Keratinocyte (primary cell): Measurements from ENCODE around the gene CCDC149. TPM values are rescaled to one million over a fixed set of nuclear protein-coding genes. Genes with fewer than 3 reads are reported as not detected.

Experiments used
- DNase-seq: peaks from one replicate; pipeline ENCODE4 v3.0.0-alpha.2; 2011; ENCODE audit warnings: low read depth, missing footprints, low spot score
- FAIRE-seq: peaks from 2 replicates; lab custom pipeline; 2011; peaks lifted over from hg19 to GRCh38; lab: Jason Lieb, UNC
- H2AFZ ChIP-seq: 2 replicates; pipeline ENCODE4 v1.6.0; 2012; ENCODE audit warnings: low read length, control low read depth, inconsistent platforms; ENCODE audit not compliant: control insufficient read depth
- H3K27ac ChIP-seq: 2 replicates; pipeline ENCODE4 v1.5.1; 2011; ENCODE audit warnings: low read length; ENCODE audit not compliant: control insufficient read depth, insufficient read depth
- H3K27me3 ChIP-seq: 3 replicates; pipeline ENCODE4 v1.6.0; 2011; ENCODE audit warnings: low read length; ENCODE audit not compliant: control insufficient read depth, insufficient read depth; ENCODE audit errors: extremely low read depth
- H3K36me3 ChIP-seq, 2 experiments: 2 replicates in 1 of 2; 3 replicates in 1 of 2; pipeline ENCODE4 v1.5.1; 2011; ENCODE audit warnings: low read length in 2 of 2, mild to moderate bottlenecking in 1 of 2; ENCODE audit not compliant: control insufficient read depth in 2 of 2, insufficient read depth in 2 of 2; ENCODE audit errors: extremely low read depth in 1 of 2
- H3K4me1 ChIP-seq: 3 replicates; pipeline ENCODE4 v1.5.1; 2011; ENCODE audit warnings: low read length; ENCODE audit not compliant: control insufficient read depth, insufficient read depth; ENCODE audit errors: extremely low read depth
- H3K4me2 ChIP-seq: 3 replicates; pipeline ENCODE4 v1.6.0; 2011; ENCODE audit warnings: low read depth, low read length; ENCODE audit not compliant: control insufficient read depth, insufficient read depth; ENCODE audit errors: extremely low read depth
- H3K4me3 ChIP-seq, 3 experiments: fragments of 200-600 bp in 1 of 3; sonication (generic) in 1 of 3; 2 replicates in 2 of 3; 3 replicates in 1 of 3; pipeline ENCODE4 v1.5.1; 2011 to 2016; ENCODE audit warnings: low read length in 3 of 3, mild to moderate bottlenecking in 3 of 3, control low read depth in 2 of 3, inconsistent platforms in 1 of 3, low read depth in 1 of 3, mixed read lengths in 1 of 3, mixed run types in 1 of 3, moderate library complexity in 1 of 3; ENCODE audit not compliant: control insufficient read depth in 2 of 3, insufficient read depth in 2 of 3; ENCODE audit errors: extremely low read depth in 1 of 3
- H3K79me2 ChIP-seq: 2 replicates; pipeline ENCODE4 v1.6.0; 2012; ENCODE audit warnings: low read length; ENCODE audit not compliant: control insufficient read depth, insufficient read depth
- H3K9ac ChIP-seq: 3 replicates; pipeline ENCODE4 v1.6.0; 2011; ENCODE audit warnings: low read length; ENCODE audit not compliant: control insufficient read depth, insufficient read depth; ENCODE audit errors: extremely low read depth
- H3K9me1 ChIP-seq: 3 replicates; pipeline ENCODE4 v1.6.0; 2011; ENCODE audit warnings: low read length; ENCODE audit not compliant: control insufficient read depth, insufficient read depth; ENCODE audit errors: extremely low read depth
- H3K9me3 ChIP-seq: 2 replicates; pipeline ENCODE4 v1.5.1; 2012; ENCODE audit warnings: low read depth, low read length; ENCODE audit not compliant: control insufficient read depth
- H4K20me1 ChIP-seq: 3 replicates; pipeline ENCODE4 v1.6.0; 2011; ENCODE audit warnings: low read length; ENCODE audit not compliant: control insufficient read depth, insufficient read depth; ENCODE audit errors: extremely low read depth
- CTCF ChIP-seq, 3 experiments: IDR thresholded peaks in 1 of 3; conservative IDR thresholded peaks in 1 of 3; optimal IDR thresholded peaks in 1 of 3; 2 replicates in 2 of 3; 3 replicates in 1 of 3; pipeline versions ENCODE3 to v1.5.1; 2011; ENCODE audit warnings: low read length in 3 of 3, mild to moderate bottlenecking in 3 of 3, moderate library complexity in 2 of 3, control low read depth in 1 of 3, inconsistent platforms in 1 of 3; ENCODE audit not compliant: insufficient read depth in 2 of 3; ENCODE audit errors: extremely low read depth in 1 of 3
- EZH2 ChIP-seq: IDR thresholded peaks from one replicate; pipeline ENCODE4 v1.6.1; 2012; ENCODE audit warnings: inconsistent platforms, mild to moderate bottlenecking, low read length, moderate library complexity
- dilution Hi-C: fragments of 300-500 bp; cut with MboI; formaldehyde crosslinking; loops from one replicate; pipeline ENCODE4 v1.7.0; 2020; ENCODE audit warnings: low sequenced_read_pairs; ENCODE audit not compliant: extremely low pct_ligation_motif_present
- polyA plus RNA-seq, 5 experiments: library from polyadenylated mRNA; depleted of rRNA in 3 of 5; stranded (reverse) in 3 of 5; stranded (forward) in 1 of 5; unstranded in 1 of 5; fragments of >200 nt; gene quantifications; 1 replicate in 1 of 5; 2 replicates in 3 of 5; 3 replicates in 1 of 5; pipeline versions ENCODE4 v1.2.1 to v1.2.3, GENCODE V29; 2011 to 2012; ENCODE audit warnings: missing spikeins in 2 of 5, low read depth in 1 of 5, low replicate concordance in 1 of 5

CCDC149 gene
- polyA plus RNA-seq, 1 donor (not counting 4 experiments of a cell fraction or from before 2014, with no cell fraction given): 2.1 TPM

- dilution Hi-C loops: no loop called here
- Histone ChIP-seq H3K9ac (no peak overlapping the region), H3K36me3 (no peaks in the 10 kb centered on the region), H3K79me2 (no peaks in the 10 kb centered on the region), H3K27ac (no peak overlapping the region), H3K4me1 (peaks cover 5% of the 10 kb centered on the region), H2AFZ (no peak overlapping the region), H3K4me3 (no peak overlapping the region), H3K4me2 (no peak overlapping the region), H4K20me1 (no peaks in the 10 kb centered on the region), H3K9me3 (no peaks in the 10 kb centered on the region), H3K9me1 (no peaks in the 10 kb centered on the region), H3K27me3 (no peaks in the 10 kb centered on the region)
- no peak for FAIRE-seq
- TF ChIP-seq EZH2 (no peak), CTCF (optimal IDR thresholded peaks at IDR 0.05 in 1 of 3, IDR thresholded peaks at IDR 0.05 in 1 of 3, conservative IDR thresholded peaks at IDR 0.05 in 1 of 3; ENCODE audit: extremely low read depth in 1 of 3, insufficient read depth in 2 of 3, low read length in 3 of 3) (no peak)
- DNase-seq: no peak
These were observed 63.5 kb downstream of the CCDC149 start for GRCh38 chr4:24849351-24849750.

GRCh38 chr4:24846716-24847115, 66.1 kb downstream of the CCDC149 start:
- TF ChIP-seq CTCF (optimal IDR thresholded peaks at IDR 0.05 in 1 of 3, IDR thresholded peaks at IDR 0.05 in 1 of 3, conservative IDR thresholded peaks at IDR 0.05 in 1 of 3; ENCODE audit: extremely low read depth in 1 of 3, insufficient read depth in 2 of 3, low read length in 3 of 3): no peak
- TF ChIP-seq EZH2: no peak
- Histone ChIP-seq H4K20me1 (no peaks in the 10 kb centered on the region), H3K27me3 (no peaks in the 10 kb centered on the region), H3K4me1 (peaks cover 5% of the 10 kb centered on the region), H3K9me1 (no peaks in the 10 kb centered on the region), H3K27ac (no peak overlapping the region), H3K9me3 (no peaks in the 10 kb centered on the region), H2AFZ (no peak overlapping the region), H3K4me2 (no peak overlapping the region), H3K9ac (no peak overlapping the region), H3K36me3 (no peaks in the 10 kb centered on the region), H3K4me3 (no peak overlapping the region), H3K79me2 (no peaks in the 10 kb centered on the region)
- DNase-seq (no peak), FAIRE-seq (no peak)
- dilution Hi-C loops: no loop called here
